GM23338 (cell line): ENCODE results near the gene AP3D1. TPM values are rescaled to one million over a fixed set of nuclear protein-coding genes. Genes with fewer than 3 reads are reported as not detected.

Experiments
- ATAC-seq: fragments of 200-7000 bp; cut with Tn5 transposase; 3 replicates; pipeline ENCODE4 v1.9.1; 2020
- DNase-seq: peaks from one replicate; pipeline ENCODE4 v3.0.0-alpha.2; 2015; ENCODE audit warnings: low spot score
- H2AFZ ChIP-seq: fragments of 200-600 bp; sonication (generic); 2 replicates; pipeline ENCODE4 v1.8.0; 2016; ENCODE audit warnings: antibody characterized with exemption, mild to moderate bottlenecking, moderate library complexity
- H3F3A ChIP-seq: fragments of 200-600 bp; sonication (generic); replicated peaks from 2 replicates; pipeline ENCODE4 v1.8.0; 2017; ENCODE audit warnings: antibody characterized with exemption, mixed run types, low read depth
- H3K27ac ChIP-seq: fragments of 200-600 bp; sonication (generic); 2 replicates; pipeline ENCODE4 v1.6.1; 2016; ENCODE audit warnings: low read depth
- H3K27me3 ChIP-seq: fragments of 200-600 bp; sonication (generic); 2 replicates; pipeline ENCODE4 v1.8.0; 2016; ENCODE audit warnings: mild to moderate bottlenecking, mixed run types, moderate library complexity; ENCODE audit not compliant: insufficient read depth
- H3K36me3 ChIP-seq: fragments of 200-600 bp; sonication (generic); 2 replicates; pipeline ENCODE4 v1.8.0; 2016; ENCODE audit warnings: mild to moderate bottlenecking; ENCODE audit not compliant: insufficient read depth
- H3K4me1 ChIP-seq: fragments of 200-600 bp; sonication (generic); 2 replicates; pipeline ENCODE4 v1.8.0; 2016; ENCODE audit warnings: mild to moderate bottlenecking, moderate library complexity; ENCODE audit not compliant: insufficient read depth
- H3K4me2 ChIP-seq: fragments of 200-600 bp; sonication (generic); 2 replicates; pipeline ENCODE4 v1.7.1; 2017; ENCODE audit warnings: mixed run types
- H3K4me3 ChIP-seq: fragments of 200-600 bp; sonication (generic); 2 replicates; pipeline ENCODE4 v1.6.1; 2016; ENCODE audit warnings: mixed run types
- H3K79me2 ChIP-seq: fragments of 200-600 bp; sonication (generic); replicated peaks from 2 replicates; pipeline ENCODE4 v1.8.0; 2017; ENCODE audit warnings: mild to moderate bottlenecking; ENCODE audit not compliant: insufficient read depth
- H3K9me2 ChIP-seq: fragments of 200-600 bp; sonication (generic); 2 replicates; pipeline ENCODE4 v1.8.0; 2017; ENCODE audit not compliant: insufficient read depth
- H4K20me1 ChIP-seq: fragments of 200-600 bp; sonication (generic); replicated peaks from 2 replicates; pipeline ENCODE4 v1.8.0; 2017; ENCODE audit warnings: mild to moderate bottlenecking; ENCODE audit not compliant: insufficient read depth
- H3K27ac Mint-ChIP-seq: 2 replicates; pipeline ENCODE4 v1.8.0; 2020; ENCODE audit warnings: inconsistent platforms, mild to moderate bottlenecking, moderate library complexity, mixed read lengths
- H3K27me3 Mint-ChIP-seq: 3 replicates; pipeline ENCODE4 v1.8.0; 2022; ENCODE audit warnings: low read depth, mild to moderate bottlenecking, moderate library complexity, mixed read lengths, inconsistent platforms; ENCODE audit not compliant: insufficient read depth, poor library complexity
- H3K36me3 Mint-ChIP-seq: 3 replicates; pipeline ENCODE4 v1.8.0; 2021; ENCODE audit warnings: low read depth, mild to moderate bottlenecking, inconsistent platforms, moderate library complexity, mixed read lengths
- H3K4me1 Mint-ChIP-seq: 3 replicates; pipeline ENCODE4 v1.8.0; 2020; ENCODE audit warnings: mild to moderate bottlenecking, inconsistent platforms, mixed read lengths
- H3K4me3 Mint-ChIP-seq: 3 replicates; pipeline ENCODE4 v1.8.0; 2021; ENCODE audit warnings: moderate library complexity, mild to moderate bottlenecking, inconsistent platforms, mixed read lengths
- H3K9me3 Mint-ChIP-seq: 3 replicates; pipeline ENCODE4 v1.8.0; 2020; ENCODE audit warnings: moderate library complexity, mild to moderate bottlenecking, inconsistent platforms, mixed read lengths
- CREB1 ChIP-seq: fragments of 250-450 bp; sonication (Bioruptor Pico); IDR thresholded peaks from 2 replicates; pipeline ENCODE4 v1.5.0; 2020; ENCODE audit warnings: low read depth, mild to moderate bottlenecking, moderate library complexity
- EZH2 ChIP-seq: fragments of 200-600 bp; sonication (generic); IDR thresholded peaks from one replicate; pipeline ENCODE4 v1.8.0; 2017; ENCODE audit warnings: antibody characterized with exemption, mild to moderate bottlenecking, low read depth; ENCODE audit not compliant: unreplicated experiment
- EZH2phosphoT487 ChIP-seq: fragments of 200-600 bp; sonication (generic); IDR thresholded peaks from one replicate; pipeline ENCODE4 v1.8.1; 2018; ENCODE audit warnings: antibody characterized with exemption; ENCODE audit not compliant: unreplicated experiment
- JUNB ChIP-seq: IDR thresholded peaks from one replicate; pipeline ENCODE4 v1.6.1; 2016; ENCODE audit warnings: antibody characterized with exemption; ENCODE audit not compliant: unreplicated experiment
- POLR2AphosphoS5 ChIP-seq: IDR thresholded peaks from 2 replicates; pipeline ENCODE4 v1.6.1; 2016; ENCODE audit warnings: antibody characterized with exemption, low read depth
- STAT1 ChIP-seq: IDR thresholded peaks from one replicate; pipeline ENCODE4 v1.6.1; 2016; ENCODE audit warnings: antibody characterized with exemption; ENCODE audit not compliant: unreplicated experiment
- ZNF331 ChIP-seq: fragments of 250-450 bp; sonication (Bioruptor Pico); IDR thresholded peaks from 2 replicates; pipeline ENCODE4 v1.5.0; 2020; ENCODE audit warnings: low read depth, mild to moderate bottlenecking, moderate library complexity
- polyA plus RNA-seq: library from polyadenylated mRNA; unstranded; fragments of >200 nt; fragmentation: Nextera tagmentation; extraction: Ambion mirVana; gene quantifications from 2 replicates; pipeline ENCODE4 v1.2.1, GENCODE V29; 2016
- total RNA-seq: library from RNA; depleted of rRNA; stranded (reverse); fragments of >200 nt; shearing (Covaris generic); gene quantifications from 2 replicates; pipeline ENCODE4 v1.2.3, GENCODE V29; 2014
- TF ChIP-seq, protein P1 (sequence below): IDR thresholded peaks from 2 replicates; pipeline ENCODE4 v1.6.1; 2016; ENCODE audit warnings: antibody characterized with exemption
- TF ChIP-seq, protein P2 (sequence below), 2 experiments: fragments of 200-600 bp in 1 of 2; sonication (generic) in 1 of 2; conservative IDR thresholded peaks; 2 replicates each; pipeline versions ENCODE4 v1.5.1 to v1.6.1; 2016 to 2017; ENCODE audit warnings: antibody characterized with exemption in 2 of 2, low read depth in 2 of 2, mild to moderate bottlenecking in 2 of 2, moderate library complexity in 1 of 2
- TF ChIP-seq, protein P3 (sequence below): fragments of 250-450 bp; sonication (Bioruptor Pico); IDR thresholded peaks from 2 replicates; pipeline ENCODE4 v1.5.0; 2020; ENCODE audit warnings: mild to moderate bottlenecking, moderate library complexity

Gene AP3D1
- total and polyA plus RNA-seq, 2 experiments from 2014 or later = 101 to 236 TPM

DNA sequence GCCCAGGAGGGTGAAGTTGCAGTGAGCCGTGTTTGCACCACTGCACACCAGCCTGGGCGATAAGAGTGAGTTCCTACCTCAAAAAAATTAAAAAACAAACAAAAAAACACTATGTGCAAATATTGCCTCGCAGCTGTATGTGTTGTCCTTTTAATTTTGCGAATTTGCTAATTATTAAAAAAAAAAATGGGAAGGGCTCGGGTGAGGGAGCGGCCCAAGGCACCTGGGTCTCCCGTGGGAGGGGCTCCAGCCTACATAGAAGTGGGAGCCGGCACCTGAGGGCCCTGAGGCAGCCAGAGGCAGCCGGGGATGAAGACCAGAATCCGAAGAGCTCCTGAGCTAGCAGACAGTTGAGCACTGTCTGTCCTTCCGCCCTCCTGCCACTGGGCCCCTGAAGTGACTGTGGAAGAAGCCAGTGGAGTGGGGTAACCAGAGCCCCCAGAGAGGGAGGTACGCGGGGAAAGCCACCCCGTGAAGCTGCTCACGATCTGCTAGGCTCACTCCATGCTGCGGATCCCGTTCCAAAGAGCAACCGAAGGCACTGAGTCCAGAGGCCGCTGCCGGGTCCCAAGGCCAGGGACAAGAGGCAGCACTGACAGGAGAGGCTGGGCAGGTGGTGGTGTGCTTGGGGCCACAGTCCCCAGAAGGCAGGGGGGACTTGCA is 48.2 kb downstream of the AP3D1 start:
- peaks cover 67% of the 10 kb centered on the region for H3K36me3 Mint-ChIP-seq
- H3K4me1 ChIP-seq = no peaks in the 10 kb centered on the region
- no peaks in the 10 kb centered on the region for H3K4me1 Mint-ChIP-seq
- no peak for DNase-seq
- H3K4me3 Mint-ChIP-seq = no peak overlapping the region
- H3K27me3 ChIP-seq = no peaks in the 10 kb centered on the region
- peaks cover 11% of the 10 kb centered on the region for H3K27me3 Mint-ChIP-seq
- H3K4me2 ChIP-seq = no peak overlapping the region
- no peak overlapping the region for H3K4me3 ChIP-seq
- H2AFZ ChIP-seq = no peak overlapping the region
- H3K9me3 Mint-ChIP-seq = peaks cover 25% of the 10 kb centered on the region
- H3K27ac Mint-ChIP-seq = no peak overlapping the region
- H4K20me1 ChIP-seq = peaks cover 8% of the 10 kb centered on the region
- H3F3A ChIP-seq = peaks cover 16% of the 10 kb centered on the region; the same call in 1 of the 2 replicates
- H3K79me2 ChIP-seq = peaks cover 22% of the 10 kb centered on the region
- ATAC-seq = no peak
- TF ChIP-seq STAT1 = no peak
- no peaks in the 10 kb centered on the region for H3K9me2 ChIP-seq
- no peak overlapping the region for H3K27ac ChIP-seq
- H3K36me3 ChIP-seq = peaks cover 16% of the 10 kb centered on the region

DNA sequence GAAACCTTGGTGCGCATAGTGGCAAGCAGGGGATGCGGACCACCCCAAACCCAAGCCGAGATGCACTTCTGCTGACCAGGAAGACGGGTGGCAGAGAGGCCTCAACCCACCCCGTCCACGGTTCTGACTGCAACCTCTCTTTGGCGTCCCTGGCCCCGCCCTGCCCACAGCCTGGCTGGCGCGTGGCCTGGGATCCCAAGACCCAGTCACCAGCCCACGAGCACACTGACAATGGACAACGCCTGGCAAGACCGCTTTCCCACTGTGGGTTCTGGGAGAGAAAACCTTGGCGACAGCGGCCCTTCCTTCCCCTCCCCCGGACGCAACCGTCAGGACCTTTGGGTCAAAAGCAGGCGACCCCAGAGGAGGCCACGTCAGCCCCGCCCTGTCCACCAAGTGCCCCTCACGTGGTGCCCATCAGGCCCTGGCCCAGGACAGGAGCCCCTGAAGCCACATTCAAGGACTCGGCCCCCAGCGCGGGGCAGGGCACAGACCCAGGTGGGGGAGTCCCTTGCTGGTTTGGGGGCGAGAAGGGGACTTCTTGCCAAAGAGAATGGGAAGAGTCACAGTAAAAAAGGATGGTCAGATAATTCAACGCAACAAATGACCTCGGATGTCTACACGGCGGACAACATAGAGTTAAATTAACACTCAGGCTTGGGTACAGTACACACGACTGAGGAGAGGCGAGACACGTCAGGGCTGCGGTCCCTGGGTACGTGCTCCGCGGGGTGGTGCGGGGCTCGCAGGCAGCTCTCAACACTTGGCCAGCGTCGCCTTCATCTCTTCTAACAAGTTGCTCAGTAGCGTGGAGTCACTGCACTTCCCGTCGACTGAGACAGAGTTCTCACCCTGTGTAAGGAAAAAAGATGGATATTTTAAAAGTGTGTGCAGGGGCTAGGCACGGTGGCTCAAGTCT is 49.7 kb downstream of the AP3D1 start:
- Mint-ChIP-seq H3K9me3 (peaks cover 23% of the 10 kb centered on the region), H3K4me1 (peaks cover 2% of the 10 kb centered on the region; the same call in 1 of the 3 replicates), H3K27ac (no peak overlapping the region), H3K27me3 (peaks cover 11% of the 10 kb centered on the region), H3K36me3 (peaks cover 52% of the 10 kb centered on the region), H3K4me3 (no peak overlapping the region)
- H3K27me3 ChIP-seq = no peaks in the 10 kb centered on the region
- DNase-seq (no peak), ATAC-seq (no peak)
- peaks cover 13% of the 10 kb centered on the region for H3K36me3 ChIP-seq
- H3K79me2 ChIP-seq = peaks cover 16% of the 10 kb centered on the region
- peaks cover 16% of the 10 kb centered on the region; the same call in 1 of the 2 replicates for H3F3A ChIP-seq
- no peaks in the 10 kb centered on the region; the same call in 1 of the 2 replicates for H3K4me1 ChIP-seq
- no peak overlapping the region for H3K27ac ChIP-seq
- H3K4me3 ChIP-seq = no peak overlapping the region
- no peak overlapping the region for H3K4me2 ChIP-seq
- no peak overlapping the region for H2AFZ ChIP-seq
- H4K20me1 ChIP-seq = peaks cover 5% of the 10 kb centered on the region
- no peaks in the 10 kb centered on the region for H3K9me2 ChIP-seq
- TF ChIP-seq POLR2AphosphoS5 (no peak), CREB1 (CRISPR knock-in tag) (no peak), EZH2 (no peak), EZH2phosphoT487 (no peak), STAT1 (no peak), JUNB (no peak), ZNF331 (CRISPR knock-in tag) (no peak)
- TF ChIP-seq, protein P1, sequence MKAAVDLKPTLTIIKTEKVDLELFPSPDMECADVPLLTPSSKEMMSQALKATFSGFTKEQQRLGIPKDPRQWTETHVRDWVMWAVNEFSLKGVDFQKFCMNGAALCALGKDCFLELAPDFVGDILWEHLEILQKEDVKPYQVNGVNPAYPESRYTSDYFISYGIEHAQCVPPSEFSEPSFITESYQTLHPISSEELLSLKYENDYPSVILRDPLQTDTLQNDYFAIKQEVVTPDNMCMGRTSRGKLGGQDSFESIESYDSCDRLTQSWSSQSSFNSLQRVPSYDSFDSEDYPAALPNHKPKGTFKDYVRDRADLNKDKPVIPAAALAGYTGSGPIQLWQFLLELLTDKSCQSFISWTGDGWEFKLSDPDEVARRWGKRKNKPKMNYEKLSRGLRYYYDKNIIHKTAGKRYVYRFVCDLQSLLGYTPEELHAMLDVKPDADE = no peak
- TF ChIP-seq, protein P2, sequence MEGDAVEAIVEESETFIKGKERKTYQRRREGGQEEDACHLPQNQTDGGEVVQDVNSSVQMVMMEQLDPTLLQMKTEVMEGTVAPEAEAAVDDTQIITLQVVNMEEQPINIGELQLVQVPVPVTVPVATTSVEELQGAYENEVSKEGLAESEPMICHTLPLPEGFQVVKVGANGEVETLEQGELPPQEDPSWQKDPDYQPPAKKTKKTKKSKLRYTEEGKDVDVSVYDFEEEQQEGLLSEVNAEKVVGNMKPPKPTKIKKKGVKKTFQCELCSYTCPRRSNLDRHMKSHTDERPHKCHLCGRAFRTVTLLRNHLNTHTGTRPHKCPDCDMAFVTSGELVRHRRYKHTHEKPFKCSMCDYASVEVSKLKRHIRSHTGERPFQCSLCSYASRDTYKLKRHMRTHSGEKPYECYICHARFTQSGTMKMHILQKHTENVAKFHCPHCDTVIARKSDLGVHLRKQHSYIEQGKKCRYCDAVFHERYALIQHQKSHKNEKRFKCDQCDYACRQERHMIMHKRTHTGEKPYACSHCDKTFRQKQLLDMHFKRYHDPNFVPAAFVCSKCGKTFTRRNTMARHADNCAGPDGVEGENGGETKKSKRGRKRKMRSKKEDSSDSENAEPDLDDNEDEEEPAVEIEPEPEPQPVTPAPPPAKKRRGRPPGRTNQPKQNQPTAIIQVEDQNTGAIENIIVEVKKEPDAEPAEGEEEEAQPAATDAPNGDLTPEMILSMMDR (conservative IDR thresholded peaks at IDR 0.05; ENCODE audit: low read depth in 2 of 2) = no peak
- TF ChIP-seq, protein P3, sequence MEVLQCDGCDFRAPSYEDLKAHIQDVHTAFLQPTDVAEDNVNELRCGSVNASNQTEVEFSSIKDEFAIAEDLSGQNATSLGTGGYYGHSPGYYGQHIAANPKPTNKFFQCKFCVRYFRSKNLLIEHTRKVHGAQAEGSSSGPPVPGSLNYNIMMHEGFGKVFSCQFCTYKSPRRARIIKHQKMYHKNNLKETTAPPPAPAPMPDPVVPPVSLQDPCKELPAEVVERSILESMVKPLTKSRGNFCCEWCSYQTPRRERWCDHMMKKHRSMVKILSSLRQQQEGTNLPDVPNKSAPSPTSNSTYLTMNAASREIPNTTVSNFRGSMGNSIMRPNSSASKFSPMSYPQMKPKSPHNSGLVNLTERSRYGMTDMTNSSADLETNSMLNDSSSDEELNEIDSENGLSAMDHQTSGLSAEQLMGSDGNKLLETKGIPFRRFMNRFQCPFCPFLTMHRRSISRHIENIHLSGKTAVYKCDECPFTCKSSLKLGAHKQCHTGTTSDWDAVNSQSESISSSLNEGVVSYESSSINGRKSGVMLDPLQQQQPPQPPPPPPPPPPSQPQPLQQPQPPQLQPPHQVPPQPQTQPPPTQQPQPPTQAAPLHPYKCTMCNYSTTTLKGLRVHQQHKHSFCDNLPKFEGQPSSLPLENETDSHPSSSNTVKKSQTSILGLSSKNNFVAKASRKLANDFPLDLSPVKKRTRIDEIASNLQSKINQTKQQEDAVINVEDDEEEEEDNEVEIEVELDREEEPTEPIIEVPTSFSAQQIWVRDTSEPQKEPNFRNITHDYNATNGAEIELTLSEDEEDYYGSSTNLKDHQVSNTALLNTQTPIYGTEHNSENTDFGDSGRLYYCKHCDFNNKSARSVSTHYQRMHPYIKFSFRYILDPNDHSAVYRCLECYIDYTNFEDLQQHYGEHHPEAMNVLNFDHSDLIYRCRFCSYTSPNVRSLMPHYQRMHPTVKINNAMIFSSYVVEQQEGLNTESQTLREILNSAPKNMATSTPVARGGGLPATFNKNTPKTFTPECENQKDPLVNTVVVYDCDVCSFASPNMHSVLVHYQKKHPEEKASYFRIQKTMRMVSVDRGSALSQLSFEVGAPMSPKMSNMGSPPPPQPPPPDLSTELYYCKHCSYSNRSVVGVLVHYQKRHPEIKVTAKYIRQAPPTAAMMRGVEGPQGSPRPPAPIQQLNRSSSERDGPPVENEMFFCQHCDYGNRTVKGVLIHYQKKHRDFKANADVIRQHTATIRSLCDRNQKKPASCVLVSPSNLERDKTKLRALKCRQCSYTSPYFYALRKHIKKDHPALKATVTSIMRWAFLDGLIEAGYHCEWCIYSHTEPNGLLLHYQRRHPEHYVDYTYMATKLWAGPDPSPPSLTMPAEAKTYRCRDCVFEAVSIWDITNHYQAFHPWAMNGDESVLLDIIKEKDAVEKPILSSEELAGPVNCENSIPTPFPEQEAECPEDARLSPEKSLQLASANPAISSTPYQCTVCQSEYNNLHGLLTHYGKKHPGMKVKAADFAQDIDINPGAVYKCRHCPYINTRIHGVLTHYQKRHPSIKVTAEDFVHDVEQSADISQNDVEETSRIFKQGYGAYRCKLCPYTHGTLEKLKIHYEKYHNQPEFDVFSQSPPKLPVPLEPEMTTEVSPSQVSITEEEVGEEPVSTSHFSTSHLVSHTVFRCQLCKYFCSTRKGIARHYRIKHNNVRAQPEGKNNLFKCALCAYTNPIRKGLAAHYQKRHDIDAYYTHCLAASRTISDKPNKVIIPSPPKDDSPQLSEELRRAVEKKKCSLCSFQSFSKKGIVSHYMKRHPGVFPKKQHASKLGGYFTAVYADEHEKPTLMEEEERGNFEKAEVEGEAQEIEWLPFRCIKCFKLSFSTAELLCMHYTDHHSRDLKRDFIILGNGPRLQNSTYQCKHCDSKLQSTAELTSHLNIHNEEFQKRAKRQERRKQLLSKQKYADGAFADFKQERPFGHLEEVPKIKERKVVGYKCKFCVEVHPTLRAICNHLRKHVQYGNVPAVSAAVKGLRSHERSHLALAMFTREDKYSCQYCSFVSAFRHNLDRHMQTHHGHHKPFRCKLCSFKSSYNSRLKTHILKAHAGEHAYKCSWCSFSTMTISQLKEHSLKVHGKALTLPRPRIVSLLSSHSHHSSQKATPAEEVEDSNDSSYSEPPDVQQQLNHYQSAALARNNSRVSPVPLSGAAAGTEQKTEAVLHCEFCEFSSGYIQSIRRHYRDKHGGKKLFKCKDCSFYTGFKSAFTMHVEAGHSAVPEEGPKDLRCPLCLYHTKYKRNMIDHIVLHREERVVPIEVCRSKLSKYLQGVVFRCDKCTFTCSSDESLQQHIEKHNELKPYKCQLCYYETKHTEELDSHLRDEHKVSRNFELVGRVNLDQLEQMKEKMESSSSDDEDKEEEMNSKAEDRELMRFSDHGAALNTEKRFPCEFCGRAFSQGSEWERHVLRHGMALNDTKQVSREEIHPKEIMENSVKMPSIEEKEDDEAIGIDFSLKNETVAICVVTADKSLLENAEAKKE (CRISPR knock-in tag) = no peak
